Occipital lobe (tissue), 2 donors: ENCODE data around the gene GUCY1A2. TPM values are rescaled to one million over a fixed set of nuclear protein-coding genes. Genes with fewer than 3 reads are reported as not detected.
"Not testable (repeated sequence)": the region's sequence is repeated elsewhere in the genome, so short reads cannot be mapped to it uniquely, and the experiment has no call there.

Experiments used
- DNase-seq: peaks from one replicate; lab custom pipeline; 2025; lab: John Stamatoyannopoulos, UW
- total RNA-seq: library from RNA; depleted of rRNA; stranded (reverse); fragments of >200 nt; gene quantifications from one replicate; pipeline ENCODE4 v1.2.3, GENCODE V29; 2014

GUCY1A2 gene
- 183 TPM for total RNA-seq

GRCh38 chr11:107018219-107018901, at the start of gene GUCY1A2:
TSS of gene GUCY1A2 (minus strand) at chr11:107018476. CDS start at chr11:107018055, 421 bp downstream.
- peak; percentile 54 for DNase-seq

- DNase-seq = no peak
These were observed 36.1 kb upstream of the GUCY1A2 start for GRCh38 chr11:107054391-107054790.

- not testable (repeated sequence) for DNase-seq
These were observed 33.1 kb upstream of the GUCY1A2 start for GRCh38 chr11:107051332-107051731.

GRCh38 chr11:107050899-107051298, 32.6 kb upstream of the GUCY1A2 start:
- not testable (repeated sequence) for DNase-seq

GRCh38 chr11:107050121-107050520, 31.8 kb upstream of the GUCY1A2 start:
- no peak for DNase-seq

- no peak for DNase-seq
These were observed 26.2 kb upstream of the GUCY1A2 start for GRCh38 chr11:107044503-107044902.

GRCh38 chr11:107043242-107044006, 25.1 kb upstream of the GUCY1A2 start:
- no peak for DNase-seq

GRCh38 chr11:107042748-107043147, 24.5 kb upstream of the GUCY1A2 start:
- DNase-seq = no peak

- peak; percentile 18 for DNase-seq
These were observed 22.8 kb upstream of the GUCY1A2 start for GRCh38 chr11:107041088-107041444.

- DNase-seq = no peak
These were observed 22.3 kb upstream of the GUCY1A2 start for GRCh38 chr11:107040433-107041087.

GRCh38 chr11:107025673-107026072, 7.4 kb upstream of the GUCY1A2 start:
- no peak for DNase-seq

- DNase-seq = no peak
These were observed 2.3 kb upstream of the GUCY1A2 start for GRCh38 chr11:107020594-107020993.

- peak; percentile 71 for DNase-seq
These were observed 722 bp upstream of the GUCY1A2 start for GRCh38 chr11:107018902-107019493.

- DNase-seq = peak; percentile 59
These were observed 650 bp downstream of the GUCY1A2 start for GRCh38 chr11:107017433-107018218.

GRCh38 chr11:107017104-107017432, 1.2 kb downstream of the GUCY1A2 start:
- no peak for DNase-seq

- DNase-seq = no peak
These were observed 3.4 kb downstream of the GUCY1A2 start for GRCh38 chr11:107014871-107015270.

- no peak for DNase-seq
These were observed 6.3 kb downstream of the GUCY1A2 start for GRCh38 chr11:107011977-107012376.

GRCh38 chr11:107009190-107009589, 9.1 kb downstream of the GUCY1A2 start:
- no peak for DNase-seq

- no peak for DNase-seq
These were observed 12.0 kb downstream of the GUCY1A2 start for GRCh38 chr11:107006076-107006833.

- no peak for DNase-seq
These were observed 19.1 kb downstream of the GUCY1A2 start for GRCh38 chr11:106999196-106999595.

GRCh38 chr11:106998916-106999188, 19.4 kb downstream of the GUCY1A2 start:
- no peak for DNase-seq
